IPS-11a (cell line): Measurements from ENCODE around the gene IGLON5.

Source experiments
- H3K4me3 ChIP-seq: one replicate; pipeline ENCODE4 v1.5.1; 2013; ENCODE audit warnings: low read depth, low read length, control low read depth

Gene IGLON5

GRCh38 chr19:51311351-51312257 is at the start of gene IGLON5:
TSS of gene IGLON5 (plus strand) at chr19:51311644. CDS start at chr19:51311848, 204 bp downstream.
- peak within 1 kb of the TSS; percentile 39 for H3K4me3 ChIP-seq

DNA sequence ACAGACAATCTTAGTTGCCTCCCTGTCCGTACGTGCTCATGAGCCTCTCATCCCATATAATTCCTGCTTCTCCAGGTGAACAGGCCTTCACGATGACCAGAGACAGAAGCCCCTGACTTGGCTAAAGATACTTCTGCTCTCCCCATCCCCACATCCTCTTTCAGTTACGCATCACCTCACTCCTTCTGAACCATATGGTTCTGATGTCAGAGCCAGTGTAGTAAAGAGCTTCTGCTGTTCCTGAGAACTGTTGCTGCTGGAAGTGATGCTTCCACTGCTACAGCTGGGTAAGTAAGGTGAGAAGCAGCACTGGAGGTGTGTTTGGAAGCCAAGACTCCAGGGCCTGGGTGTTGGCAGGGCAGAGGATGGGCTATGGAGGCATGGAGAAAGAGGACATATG is 47.6 kb upstream of the IGLON5 start:
- no peak overlapping the region for H3K4me3 ChIP-seq

DNA sequence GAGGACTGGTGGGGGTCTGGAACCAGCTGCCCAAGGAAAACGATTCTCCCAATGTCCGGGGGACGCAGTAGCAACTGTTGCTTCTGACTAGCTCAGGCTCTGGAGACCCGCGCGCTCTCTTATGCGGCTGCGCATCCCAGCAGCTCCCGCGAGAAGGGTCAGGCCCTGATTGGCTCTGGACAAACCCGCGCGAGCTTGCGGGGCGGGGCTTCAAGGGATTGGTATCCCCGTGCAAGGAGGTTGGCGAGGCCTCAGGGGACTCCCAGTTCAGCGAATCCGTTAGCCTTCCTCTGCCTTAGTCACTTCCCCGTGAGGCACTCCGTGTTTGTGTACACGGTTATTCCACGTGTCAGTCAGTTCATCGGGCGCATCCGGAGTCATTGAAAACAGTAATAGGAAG is 40.4 kb upstream of the IGLON5 start:
- no peak overlapping the region for H3K4me3 ChIP-seq

- no peak overlapping the region for H3K4me3 ChIP-seq
Observed at GRCh38 chr19:51272183-51272810, 39.1 kb upstream of the IGLON5 start.

- no peak overlapping the region for H3K4me3 ChIP-seq
Observed at GRCh38 chr19:51274049-51274770, 37.2 kb upstream of the IGLON5 start.

- H3K4me3 ChIP-seq, result no peak overlapping the region
Observed at GRCh38 chr19:51277112-51277511, 34.3 kb upstream of the IGLON5 start.

DNA sequence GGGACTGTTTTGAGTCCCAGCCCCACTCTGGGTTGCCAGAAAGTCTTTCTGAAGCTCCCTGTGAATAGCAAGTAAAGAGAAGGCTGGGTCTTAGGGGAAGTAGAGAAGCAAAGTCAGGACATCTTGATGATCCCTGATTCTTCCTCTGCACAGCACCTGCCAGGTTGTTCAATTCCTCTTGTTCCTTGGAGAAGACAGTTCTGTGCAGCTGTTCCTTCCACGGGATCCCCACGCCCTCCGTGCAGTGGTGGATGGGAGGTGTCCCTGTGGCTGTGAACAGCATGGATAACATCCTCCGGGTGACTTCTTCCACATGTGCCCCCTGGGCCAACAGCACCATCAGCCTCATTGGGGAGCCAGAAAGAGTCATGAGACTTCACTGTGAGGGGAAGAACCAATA is 29.1 kb upstream of the IGLON5 start:
- H3K4me3 ChIP-seq, result no peak overlapping the region

DNA sequence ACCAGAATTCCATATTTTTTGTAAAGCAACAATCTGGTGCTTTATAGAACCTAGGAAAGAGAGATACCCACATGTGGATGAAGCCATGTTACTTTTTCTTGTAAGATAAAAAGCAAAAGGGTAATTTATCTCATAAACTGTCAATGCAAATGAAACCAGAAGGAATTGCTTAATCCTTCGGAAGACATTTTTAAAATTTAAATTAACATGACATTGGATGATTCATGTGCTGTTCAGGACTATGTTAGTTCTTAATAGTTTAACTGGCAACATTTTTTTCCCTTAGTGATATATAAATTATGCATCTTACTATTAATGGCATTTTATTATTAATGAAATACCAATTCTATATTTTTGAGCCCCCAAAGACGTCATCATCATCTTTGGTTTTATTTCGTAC is 25.8 kb upstream of the IGLON5 start:
- no peak overlapping the region for H3K4me3 ChIP-seq

GRCh38 chr19:51289635-51290034 is 21.8 kb upstream of the IGLON5 start:
- H3K4me3 ChIP-seq, result no peak overlapping the region

GRCh38 chr19:51292971-51293370 is 18.5 kb upstream of the IGLON5 start:
- no peak overlapping the region for H3K4me3 ChIP-seq

GRCh38 chr19:51293571-51294210 is 17.8 kb upstream of the IGLON5 start:
- H3K4me3 ChIP-seq, result peak overlapping the region; percentile 25

DNA sequence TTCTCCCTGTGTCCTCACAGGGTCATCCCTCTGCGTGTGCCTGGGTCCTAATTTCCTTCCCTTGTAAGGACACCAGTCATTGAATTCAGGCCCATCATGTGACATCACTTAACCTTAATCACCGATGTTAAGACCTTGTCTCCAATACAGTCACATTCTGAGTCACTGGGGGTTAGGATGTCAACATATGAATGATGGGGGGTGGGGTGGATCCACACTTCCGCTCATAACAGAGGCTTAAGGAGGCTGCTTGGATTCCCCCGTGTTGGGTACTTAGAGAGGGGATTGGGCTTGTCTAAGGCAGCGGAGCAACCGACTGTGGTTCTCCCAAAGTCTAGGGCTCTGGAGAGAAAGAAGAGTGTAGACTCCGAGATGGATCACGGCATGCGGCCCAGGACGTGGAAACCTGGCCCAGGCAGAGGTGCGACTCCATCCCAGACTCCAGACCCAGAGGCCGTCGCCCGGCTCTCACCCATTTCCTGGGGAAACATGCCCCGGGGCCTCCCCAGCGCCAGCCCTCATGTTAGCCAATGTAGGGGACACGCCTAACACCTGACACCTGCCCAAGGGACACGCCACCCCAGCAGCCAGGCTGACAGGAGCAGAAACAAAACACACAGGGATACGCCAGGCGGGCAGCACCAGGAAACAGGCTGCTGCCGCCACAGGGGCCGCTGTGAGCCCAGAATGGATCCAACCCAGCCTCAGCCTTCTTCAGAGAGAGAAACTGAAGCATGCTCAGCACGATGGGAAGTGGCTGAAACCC is 17.1 kb upstream of the IGLON5 start:
- peak overlapping the region; percentile 25 for H3K4me3 ChIP-seq

- no peak overlapping the region for H3K4me3 ChIP-seq
Observed at GRCh38 chr19:51294977-51295375, 16.5 kb upstream of the IGLON5 start.

DNA sequence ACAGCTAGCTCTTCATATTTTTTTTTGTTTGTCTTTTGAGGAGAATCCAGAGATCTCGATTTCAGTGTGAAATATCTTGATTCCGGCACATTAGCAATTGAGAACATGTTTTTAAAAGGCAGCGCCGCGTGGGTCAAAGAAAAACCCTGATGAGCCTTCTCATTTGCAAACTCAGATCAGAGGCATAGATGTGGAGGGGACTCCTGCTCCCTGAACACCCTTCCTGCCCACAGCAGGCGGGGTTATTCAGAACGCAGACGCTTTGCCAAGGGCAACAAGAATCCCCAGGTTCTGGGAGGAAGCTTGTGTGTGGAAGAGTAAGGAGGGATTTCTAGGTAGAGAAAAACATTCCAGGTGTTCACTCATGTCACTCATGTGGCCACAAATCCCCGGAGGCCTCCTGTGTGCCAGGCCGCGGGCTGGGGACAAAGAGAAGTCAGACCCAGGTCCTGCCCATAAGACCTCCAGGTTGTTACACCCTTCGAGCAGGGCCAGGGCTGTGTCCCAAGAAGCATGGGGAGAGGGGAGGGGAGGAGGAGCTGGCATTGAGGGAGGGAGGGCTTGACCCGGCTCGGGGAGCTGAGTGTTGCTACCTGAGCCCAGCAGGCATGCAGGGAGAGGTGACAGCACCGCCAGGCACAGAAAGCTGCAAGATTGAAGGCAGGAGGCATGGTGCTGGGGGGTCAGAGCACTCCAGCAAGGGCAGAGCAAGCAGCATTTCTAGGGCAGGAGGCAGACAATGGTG is 15.9 kb upstream of the IGLON5 start:
- H3K4me3 ChIP-seq, result no peak overlapping the region

DNA sequence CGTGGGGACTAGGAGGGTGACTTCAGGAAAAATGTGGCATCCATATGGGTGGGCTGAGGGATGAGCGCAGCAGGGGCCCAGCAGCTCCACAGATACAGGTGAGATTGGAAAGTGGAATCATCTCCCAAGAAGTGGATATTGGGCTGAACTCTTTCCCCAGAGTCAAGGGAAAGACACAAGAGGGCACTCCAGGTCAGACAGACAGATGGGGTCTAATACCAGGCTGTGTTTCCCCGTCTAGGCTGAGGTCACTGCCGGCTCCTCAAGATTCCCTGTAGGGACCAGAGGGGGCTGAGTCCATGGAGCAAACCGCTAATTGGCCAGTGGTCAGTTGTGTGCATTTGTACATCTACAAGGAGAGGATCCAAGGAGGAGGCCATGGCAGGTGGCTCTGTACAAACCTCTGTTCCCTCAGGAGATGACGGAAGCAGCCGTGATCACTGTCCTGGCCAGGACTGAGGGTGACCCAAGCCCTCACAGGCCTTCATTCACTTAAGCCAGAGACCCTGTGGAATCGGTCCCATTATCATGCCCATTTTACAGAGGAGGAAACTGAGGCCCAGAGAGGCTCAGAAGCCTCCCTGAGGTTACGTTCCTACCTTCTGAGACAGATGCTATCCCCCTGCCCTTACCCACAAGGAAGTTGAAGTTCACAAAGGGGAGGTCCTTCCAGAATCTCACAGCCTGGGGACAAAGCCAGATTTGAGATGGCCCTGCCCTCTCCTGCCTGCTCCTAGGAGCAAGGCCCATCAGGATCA is 14.9 kb upstream of the IGLON5 start:
- no peak overlapping the region for H3K4me3 ChIP-seq

GRCh38 chr19:51297406-51297805 is 14.0 kb upstream of the IGLON5 start:
- H3K4me3 ChIP-seq, result no peak overlapping the region

GRCh38 chr19:51301266-51301665 is 10.2 kb upstream of the IGLON5 start:
- no peak overlapping the region for H3K4me3 ChIP-seq

DNA sequence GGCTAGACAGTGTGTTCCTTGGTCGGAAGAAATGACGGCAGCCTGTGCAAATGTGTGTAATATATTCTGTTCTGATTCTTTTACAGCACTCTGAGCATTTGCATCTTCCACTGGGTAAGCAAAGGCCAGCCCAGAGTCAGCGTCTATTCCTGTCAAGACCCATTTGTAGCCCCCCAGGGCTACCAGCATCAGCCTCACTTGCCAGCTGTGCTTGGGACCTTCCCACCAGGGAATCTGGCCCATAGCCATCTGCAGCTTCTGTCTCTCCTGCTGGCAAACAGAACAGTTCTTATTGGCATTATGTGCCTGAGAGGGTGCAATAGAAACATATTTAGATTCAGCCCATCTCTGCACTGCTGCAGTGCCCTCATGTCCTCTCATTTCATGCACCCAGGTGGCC is 6.0 kb upstream of the IGLON5 start:
- H3K4me3 ChIP-seq, result no peak overlapping the region

DNA sequence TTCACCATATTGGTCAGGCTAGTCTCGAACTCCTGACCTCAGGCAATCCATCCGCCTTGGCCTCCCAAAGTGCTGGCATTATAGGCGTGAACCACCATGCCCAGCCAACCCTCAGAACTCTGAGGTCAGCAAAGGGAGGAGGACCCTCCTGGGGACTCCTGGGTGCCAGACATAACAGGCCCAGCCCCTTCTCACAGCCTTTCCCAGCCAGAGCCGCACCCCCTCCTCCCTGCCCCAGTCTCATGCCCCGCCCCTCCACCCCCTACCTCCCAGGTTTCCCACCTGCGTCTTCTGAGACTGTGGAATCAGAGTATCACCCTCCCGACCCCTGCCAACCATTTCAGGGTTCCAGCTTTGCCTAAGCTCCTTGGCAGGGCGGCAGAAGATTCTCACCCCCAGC is 5.2 kb downstream of the IGLON5 start:
- no peak overlapping the region for H3K4me3 ChIP-seq
